DMS114 treated with DMSO at 0.1 percent for 48 hours (cell line): ENCODE results near the gene TLR4.

ENCODE experiments used
- DNase-seq: peaks from one replicate; lab custom pipeline; 2025; ENCODE audit not compliant: unreplicated experiment; lab: John Stamatoyannopoulos, UW

Gene TLR4

GRCh38 chr9:117704024-117704575 is at the start of gene TLR4:
TLR4 (plus strand) TSS chr9:117704403; CDS start chr9:117704473, 70 bp downstream.
- DNase-seq = no peak

DNA sequence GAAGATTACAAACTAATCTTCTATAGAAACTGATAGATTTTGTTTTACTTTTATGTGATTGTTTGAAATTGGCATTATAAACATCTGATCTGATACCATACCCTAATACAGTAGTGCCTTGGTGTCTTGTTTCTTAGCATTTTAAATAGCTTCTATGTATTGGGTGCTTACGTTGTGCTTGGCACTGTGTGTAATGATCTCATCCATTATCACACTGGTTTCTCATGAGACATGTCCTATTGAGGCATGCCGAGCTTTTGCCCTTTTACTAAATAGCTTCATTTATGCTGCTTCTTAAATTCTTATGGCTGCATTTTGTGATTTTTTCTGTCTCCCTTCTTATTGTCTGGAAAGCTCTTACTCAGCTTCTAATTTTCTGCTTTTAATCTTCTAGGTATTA is 48.2 kb upstream of the TLR4 start:
- no peak for DNase-seq

DNA sequence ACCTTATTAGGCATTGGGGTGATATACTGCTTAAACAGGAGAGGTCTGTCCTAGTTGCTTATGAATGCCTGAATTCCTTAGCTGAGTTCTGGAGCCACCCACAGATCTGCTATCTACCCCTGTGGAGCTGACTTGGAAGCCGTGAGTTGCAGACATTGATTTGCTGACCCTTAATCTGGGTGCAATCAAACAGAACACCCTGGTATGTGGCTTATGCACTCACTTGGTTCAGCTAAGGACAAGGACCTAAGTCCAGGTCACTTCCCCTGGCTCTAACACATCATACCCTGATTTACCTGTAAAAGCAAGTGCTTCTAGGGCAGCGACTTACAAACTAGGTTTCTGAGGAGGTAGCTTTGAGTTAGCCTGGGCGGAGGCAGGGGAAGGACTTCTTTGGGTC is 41.6 kb upstream of the TLR4 start:
- DNase-seq = no peak

DNA sequence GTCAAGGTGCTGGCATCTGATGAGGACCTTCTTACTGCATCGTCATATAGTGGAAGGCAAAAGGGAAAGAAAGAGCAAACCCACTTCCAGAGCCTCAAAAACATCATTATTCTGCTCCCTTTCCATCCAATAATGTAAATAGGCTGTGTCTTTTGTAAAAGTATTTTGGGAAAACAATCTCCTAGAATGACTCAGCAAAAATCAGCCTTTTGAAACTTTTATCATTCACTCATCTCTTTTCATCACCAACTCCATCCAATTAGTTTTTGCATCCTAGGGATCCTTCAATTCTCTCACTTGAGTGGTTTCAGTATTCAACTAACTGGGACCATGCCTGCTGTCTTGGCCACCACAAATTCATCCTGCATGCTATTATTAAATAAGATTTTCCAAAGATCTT is 39.8 kb upstream of the TLR4 start:
- DNase-seq = no peak

DNA sequence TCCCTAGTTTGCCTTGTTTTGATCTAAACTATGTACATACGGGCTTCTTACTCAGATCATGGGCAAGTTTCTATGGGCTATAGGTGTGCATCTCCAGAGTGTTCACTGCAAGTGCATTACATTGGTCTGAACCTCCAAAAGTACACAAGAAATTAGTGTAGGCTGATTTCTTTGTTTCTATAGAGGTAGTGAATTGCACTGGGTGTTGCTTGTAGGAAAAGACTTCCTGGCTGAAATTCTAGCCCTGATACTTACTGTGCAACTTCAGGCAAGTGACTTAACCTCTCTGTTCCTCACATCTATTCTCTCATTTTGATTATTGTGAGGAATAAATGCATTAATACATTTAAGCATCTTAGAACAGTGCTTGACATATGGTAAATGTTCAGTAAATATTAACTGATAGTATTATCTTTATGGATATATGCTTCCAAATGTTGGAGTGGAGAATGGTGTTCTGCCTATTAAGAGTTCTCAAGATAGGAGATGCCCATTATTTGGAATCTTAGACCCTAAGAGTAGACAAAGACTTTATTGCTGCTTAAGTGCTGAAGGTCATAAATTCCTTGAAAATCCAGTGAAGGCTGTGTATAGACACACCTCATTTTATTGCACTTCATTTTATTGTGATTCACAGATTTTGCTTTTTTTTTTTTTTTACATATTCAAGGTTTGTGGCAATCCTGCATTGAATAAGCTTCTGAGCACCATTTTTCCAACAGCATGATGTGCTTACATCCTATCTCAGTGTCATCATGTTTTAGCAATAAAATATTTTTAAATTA is 38.4 kb upstream of the TLR4 start:
- no peak for DNase-seq

DNA sequence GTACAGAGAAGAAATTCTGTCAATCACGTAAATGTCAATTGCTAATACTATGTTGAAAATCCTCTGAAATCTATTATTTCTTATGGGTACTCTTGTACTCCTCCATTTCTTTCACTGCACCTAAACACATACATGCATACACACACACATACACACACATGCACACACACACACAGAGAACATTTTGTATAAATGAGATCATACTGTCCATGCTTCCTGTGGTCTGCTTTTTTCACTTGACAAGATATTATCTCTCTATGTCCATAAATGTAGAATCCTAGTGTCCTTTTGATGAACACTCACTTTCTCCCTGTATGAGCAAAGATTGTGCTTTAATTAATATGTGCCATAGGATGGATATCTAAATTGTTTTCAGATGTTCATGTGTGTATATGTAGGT is 32.7 kb upstream of the TLR4 start:
- DNase-seq = no peak

DNA sequence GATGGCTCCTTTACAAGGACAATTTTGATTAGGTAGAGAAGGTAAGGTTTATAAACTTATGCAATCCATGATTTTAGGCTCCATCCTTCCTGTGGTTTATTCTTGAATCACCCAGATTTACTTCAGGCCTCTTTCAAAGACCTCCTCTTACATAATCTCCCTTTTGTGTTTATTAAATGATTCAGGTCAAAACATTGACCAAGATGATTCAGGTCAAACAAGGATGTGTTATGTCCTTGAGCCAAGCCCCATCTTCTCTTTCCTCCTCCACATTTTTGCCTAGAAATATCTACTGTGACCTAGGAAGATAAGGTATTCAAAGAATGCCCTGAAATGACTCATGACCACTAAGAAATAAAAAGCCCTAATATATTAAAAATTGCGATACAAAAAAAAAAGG is 31.8 kb upstream of the TLR4 start:
- no peak for DNase-seq

GRCh38 chr9:117677572-117677971 is 26.6 kb upstream of the TLR4 start:
- DNase-seq = no peak

DNA sequence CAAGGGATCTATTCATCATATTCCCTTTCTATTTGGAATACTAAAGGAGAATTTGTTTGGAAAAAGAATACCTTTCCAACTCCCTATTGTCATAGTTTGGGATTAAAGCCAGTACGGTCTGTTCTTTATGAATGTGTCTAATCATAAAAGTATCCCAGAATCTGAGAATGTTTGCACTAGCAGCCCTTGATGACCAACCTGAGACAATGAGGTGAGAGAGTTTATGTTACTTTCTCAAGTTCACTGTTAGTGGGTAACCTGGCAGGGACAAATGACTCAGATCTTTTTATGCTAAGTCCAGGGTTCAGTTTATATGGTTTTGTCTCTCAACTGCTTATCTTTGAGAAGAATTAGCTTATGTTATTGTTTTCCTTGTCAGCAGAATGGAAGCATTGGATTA is 25.3 kb upstream of the TLR4 start:
- DNase-seq = no peak

DNA sequence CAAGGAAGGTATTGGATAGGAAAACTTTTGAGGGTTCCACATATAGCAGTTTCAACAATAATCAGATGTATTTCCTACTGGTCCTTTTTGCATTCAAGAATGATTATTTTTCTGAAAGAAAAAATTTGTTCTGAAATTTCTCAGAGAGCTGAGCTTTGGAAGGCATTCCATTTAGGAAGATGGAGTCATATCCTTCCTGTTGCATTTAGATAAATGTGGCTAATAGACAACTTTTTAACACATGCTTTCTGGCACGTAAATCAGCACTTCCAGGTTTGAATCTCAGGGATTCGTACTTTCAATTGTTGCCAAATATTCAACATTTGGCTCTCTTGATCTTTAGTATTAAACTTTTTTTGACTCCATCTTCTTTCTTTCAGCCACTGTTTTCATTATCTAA is 24.8 kb upstream of the TLR4 start:
- no peak for DNase-seq

DNA sequence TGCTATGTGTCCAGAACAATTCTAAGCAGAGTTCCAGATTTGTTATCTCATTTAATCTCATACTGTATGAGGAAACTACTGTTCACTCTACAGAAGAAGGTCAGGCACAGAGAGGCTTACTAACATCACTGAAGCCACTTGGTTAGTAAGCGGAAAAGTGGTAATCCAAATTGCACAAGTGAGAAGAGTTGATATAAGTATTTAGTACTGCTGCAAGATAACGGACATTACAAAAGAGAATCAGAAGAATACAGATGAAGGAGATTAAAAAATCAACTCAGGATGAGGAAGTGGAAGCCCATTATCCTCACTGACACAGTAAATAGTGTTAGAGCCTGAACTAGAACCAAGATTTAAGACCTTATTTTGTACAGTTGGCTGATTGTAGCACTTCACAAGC is 22.3 kb upstream of the TLR4 start:
- no peak for DNase-seq

DNA sequence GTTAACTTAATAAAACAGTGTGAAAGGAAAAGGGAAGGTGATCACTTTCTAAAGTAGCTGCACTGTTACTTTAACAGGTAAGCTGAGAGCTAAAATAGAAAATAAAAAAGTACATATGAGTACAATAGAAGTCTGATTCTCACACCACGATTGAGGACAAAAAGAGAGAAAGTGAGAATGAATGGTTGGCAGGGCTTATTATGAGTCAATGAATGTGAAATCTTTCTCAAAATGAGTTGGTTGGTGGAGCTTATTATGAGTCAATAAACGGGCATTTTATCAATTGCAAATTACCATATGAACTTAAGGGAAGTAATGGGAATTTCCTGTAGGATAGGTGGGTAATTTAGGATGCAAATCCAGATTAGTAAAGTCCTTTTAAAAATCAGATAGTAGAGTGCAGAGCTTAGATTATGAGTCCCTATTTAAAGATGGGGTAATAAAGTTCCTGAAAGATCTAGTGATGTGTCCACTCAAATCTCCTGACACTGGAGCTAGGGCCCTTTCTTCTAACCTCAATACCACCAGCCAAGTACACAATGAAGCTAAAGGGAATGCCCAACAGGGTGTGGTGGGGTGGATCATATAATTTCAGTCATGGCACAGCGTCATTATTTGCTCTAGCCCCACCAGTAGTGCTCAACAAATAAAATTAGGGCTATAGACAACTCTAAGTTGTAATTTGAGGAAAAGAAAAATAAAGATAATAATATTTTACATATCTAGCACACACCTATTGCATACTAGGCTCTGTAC is 21.1 kb upstream of the TLR4 start:
- no peak for DNase-seq

- no peak for DNase-seq
Measured at GRCh38 chr9:117687532-117687931, 16.7 kb upstream of the TLR4 start.

DNA sequence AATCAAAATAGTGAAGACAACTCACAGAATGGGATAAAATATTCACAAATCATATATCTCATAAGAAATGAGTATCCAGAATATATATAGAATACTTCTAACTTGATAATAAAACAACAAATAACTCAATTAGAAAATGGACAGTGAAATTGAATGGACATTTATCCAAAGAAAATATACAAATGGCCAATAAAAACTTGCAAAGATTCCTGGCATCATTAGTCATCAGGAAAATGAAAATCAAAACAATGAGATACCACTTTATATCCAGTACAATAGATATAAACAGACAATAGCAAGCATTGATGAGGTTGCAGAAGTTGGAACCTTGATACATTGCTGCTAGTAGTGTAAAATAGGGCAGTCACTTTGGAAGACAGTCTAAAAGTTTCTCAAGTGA is 12.8 kb upstream of the TLR4 start:
- no peak for DNase-seq

DNA sequence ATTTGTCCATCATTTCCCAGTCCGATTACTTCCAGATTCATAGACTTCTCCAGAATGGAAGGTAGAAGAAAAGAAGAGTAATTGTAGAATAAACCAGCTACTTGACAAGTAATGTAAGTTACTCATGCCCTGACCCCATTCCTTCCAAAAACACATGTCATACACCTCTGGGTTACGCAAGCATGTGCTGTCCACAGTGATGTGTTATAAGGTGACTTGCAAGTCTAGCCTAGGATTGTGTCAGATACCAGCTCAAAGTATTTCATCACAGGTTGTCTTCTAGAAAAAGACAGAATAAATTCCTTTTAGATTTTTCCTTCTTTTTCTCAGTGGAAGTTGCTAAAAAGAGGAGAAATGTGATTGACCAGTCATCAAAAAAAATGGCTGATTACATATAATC is 8.0 kb upstream of the TLR4 start:
- DNase-seq = no peak

- DNase-seq = no peak
Measured at GRCh38 chr9:117697046-117697445, 7.2 kb upstream of the TLR4 start.

DNA sequence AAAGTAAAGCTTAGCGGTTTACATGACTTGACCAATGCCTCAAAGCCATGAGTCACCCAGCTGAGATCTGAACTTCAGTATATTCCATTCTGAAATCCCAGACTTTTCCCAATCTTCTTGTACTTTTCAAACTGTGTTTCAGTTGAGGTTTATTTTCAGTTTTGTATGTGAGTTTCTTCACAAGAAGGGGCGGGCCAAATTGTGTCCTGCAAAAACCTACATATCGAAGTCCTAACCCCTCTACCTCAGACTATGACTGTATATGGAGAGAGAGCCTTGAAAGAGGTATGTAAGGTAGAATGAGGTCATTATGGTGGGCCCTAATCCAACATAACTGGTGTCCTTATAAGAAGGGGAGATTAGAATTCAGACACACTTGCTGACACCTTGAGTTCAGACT is 666 bp upstream of the TLR4 start:
- no peak for DNase-seq

DNA sequence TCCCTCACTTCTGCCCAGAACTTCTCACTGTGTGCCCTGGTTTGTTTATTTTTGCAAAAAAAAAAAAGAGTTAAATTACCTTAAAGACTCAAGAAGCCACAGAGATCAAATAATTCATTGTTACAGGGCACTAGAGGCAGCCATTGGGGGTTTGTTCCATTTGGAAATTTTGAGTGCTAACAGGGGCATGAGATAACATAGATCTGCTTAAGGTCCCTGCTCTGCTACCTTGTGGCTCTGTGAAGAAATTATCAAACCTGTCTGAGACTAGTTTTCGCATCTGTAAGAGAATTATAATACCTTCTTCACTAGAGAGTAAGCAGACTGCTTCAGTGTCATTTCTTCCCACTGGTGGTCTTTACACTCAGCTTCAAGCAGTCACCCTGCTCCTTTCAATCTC is 394 bp downstream of the TLR4 start:
- DNase-seq = no peak

DNA sequence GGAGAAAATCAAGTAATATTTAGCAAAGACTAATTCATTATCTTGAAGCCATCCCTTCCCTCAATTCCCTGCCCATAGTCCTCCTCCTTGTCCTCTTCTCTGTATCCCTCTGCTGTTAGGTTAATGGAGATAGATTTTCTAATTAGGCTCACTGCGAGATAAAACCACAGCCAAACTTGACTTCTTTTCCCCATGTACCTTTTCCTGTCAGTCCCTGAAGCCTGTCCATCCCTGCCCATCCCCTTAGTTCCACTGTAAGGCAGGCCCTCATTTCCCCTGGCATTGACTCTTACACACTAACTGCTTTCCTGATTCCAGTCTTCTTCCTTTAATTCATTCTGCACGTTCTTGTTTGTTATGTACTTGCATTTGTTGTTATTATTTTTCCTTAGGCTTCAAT is 1.2 kb downstream of the TLR4 start:
- no peak for DNase-seq

- DNase-seq = no peak
Measured at GRCh38 chr9:117706421-117707116, 2.4 kb downstream of the TLR4 start.

GRCh38 chr9:117707561-117707960 is 3.4 kb downstream of the TLR4 start:
- DNase-seq = no peak

GRCh38 chr9:117709936-117710335 is 5.7 kb downstream of the TLR4 start:
- no peak for DNase-seq
